Heart left ventricle (tissue), 13 donors: Measurements from ENCODE around the gene FADS6.

Source experiments
- CTCF ChIP-seq, 12 donors: fragments of 200-600 bp; sonication (generic) in 4 of 12; IDR thresholded peaks; one replicate each; pipeline versions ENCODE4 v1.5.0 to v1.8.0; 2018 to 2022; ENCODE audit warnings: antibody characterized with exemption in 12 of 12, mild to moderate bottlenecking in 5 of 12
- POLR2A ChIP-seq, 2 donors: fragments of 450-650 bp; IDR thresholded peaks; one replicate each; pipeline ENCODE4 v1.6.1; 2017; ENCODE audit warnings: antibody characterized with exemption in 2 of 2, mild to moderate bottlenecking in 2 of 2, moderate library complexity in 2 of 2
- donor health status: ischemic (EF 13 %, LVEDD 7.1; RV severe dilation, severe dysfunction).
- donor health status: DM: no; HTN: yes; CAD: no.
- donor health status: DM: no; HTN: no; CAD: no.
- donor health status: ischemic (EF 25% LVEDD 6.9; RV normal size, moderate dysfunction).
- donor health status: ischemic (EF 25% LVEDD 5.7; RV mildly dilated, moderate dysfunction).
- donor health status: ischemic (EF 35%, LVEDD 5.7; RV mildly dilated, moderate dysfunction).
- donor health status: nonischemic (EF 11% LVEDD 7.7; RV severe dilation, severe dysfunction).
- donor health status: DM: yes; HTN: yes; CAD: no.
- donor health status: PGD.
- donor health status: ischemic (EF 29% LVEDD 5.4; RV normal size, mild dysfunction).
- donor health status: nonischemic (EF 23%, LVEDD 6.1; RV moderate dilation, normal function).

- TF ChIP-seq CTCF (IDR thresholded peaks at IDR 0.05) = no peak
- no peak for TF ChIP-seq POLR2A (IDR thresholded peaks at IDR 0.05)
These were observed 14.8 kb downstream of the FADS6 start for GRCh38 chr17:74878658-74879057.
